Measurements from ENCODE around the gene TRAF3.

DNA sequence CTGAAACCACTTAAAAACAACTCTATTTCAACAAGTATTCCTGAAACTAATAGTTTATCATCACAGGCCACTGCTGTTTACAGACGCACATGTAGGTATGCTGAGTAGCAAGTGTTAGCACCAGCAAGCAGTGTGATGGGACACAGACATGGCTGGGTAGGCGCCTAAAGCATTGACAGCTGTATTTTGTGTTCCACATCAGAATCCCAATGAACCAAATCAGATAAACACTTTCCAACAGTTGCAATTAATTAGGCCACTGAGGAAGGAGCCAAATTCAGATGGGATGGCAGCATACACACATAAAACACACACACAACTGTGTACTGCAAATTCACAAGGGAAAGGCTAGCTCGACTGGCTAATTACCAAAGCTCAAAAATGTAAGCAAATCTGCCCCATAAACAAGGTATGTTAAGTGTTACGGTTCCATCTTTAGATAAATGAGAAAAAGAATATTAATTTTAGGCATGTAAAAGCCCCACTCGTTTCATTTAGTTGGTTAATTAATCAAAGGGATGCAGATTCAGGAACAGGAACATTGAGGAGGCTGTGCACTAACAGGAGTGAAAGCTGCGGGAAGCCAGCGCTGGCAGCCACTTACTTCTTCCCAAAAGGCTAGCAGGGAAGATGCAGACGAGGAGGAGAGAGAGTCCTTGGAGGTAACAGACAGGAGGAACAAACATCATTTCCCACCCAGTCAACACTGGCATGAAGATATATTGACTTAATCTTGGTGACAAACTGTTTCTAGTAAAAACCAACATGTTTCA, 178.6 kb downstream of the TRAF3 start:
- TF ChIP-seq YY1 (IDR thresholded peaks at IDR 0.05; ENCODE audit: insufficient read depth, insufficient read length) (no peak), SUZ12 (IDR thresholded peaks at IDR 0.05; ENCODE audit: extremely low read depth, insufficient read depth, insufficient read length) (no peak)

Measured in NT2/D1 (cell line).